Ovary (tissue), 3 donors: ENCODE data around the gene C15orf61.

Experiments used
- CTCF ChIP-seq, 3 donors: fragments of 450-650 bp in 2 of 3; fragments of 200-600 bp in 1 of 3; IDR thresholded peaks; one replicate each; pipeline versions ENCODE4 v1.5.1 to v1.8.0; 2016 to 2022; ENCODE audit warnings: antibody characterized with exemption in 3 of 3, mild to moderate bottlenecking in 1 of 3
- POLR2A ChIP-seq: fragments of 450-650 bp; IDR thresholded peaks from one replicate; pipeline ENCODE4 v1.6.1; 2017; ENCODE audit warnings: antibody characterized with exemption, mild to moderate bottlenecking, moderate library complexity
- donor health status: DM: no; HTN: no; CAD: no.

- TF ChIP-seq POLR2A (no peak), CTCF (IDR thresholded peaks at IDR 0.05) (no peak)
Observed at GRCh38 chr15:67472957-67473356, 48.0 kb upstream of the C15orf61 start.
